ENCODE data around the gene LSAMP. TPM values are rescaled to one million over a fixed set of nuclear protein-coding genes. Genes with fewer than 3 reads are reported as not detected.
"Not testable (repeated sequence)": the region's sequence is repeated elsewhere in the genome, so short reads cannot be mapped to it uniquely, and the experiment has no call there.

Gene LSAMP
- total RNA-seq, 1 donor = 3.3 TPM

GRCh38 chr3:115783938-115784738 lies 661.1 kb downstream of the LSAMP start:
- Histone ChIP-seq H3K4me3 (ENCODE audit: insufficient read depth, low read length) (peak overlapping the region; percentile 73), H2AFZ (ENCODE audit: low read length) (peak overlapping the region; percentile 54), H3K4me2 (ENCODE audit: insufficient read depth, low read length) (peak overlapping the region; percentile 94), H3K36me3 (ENCODE audit: insufficient read depth, low read length) (no peaks in the 10 kb centered on the region), H3K79me2 (ENCODE audit: insufficient read depth, low read length) (no peaks in the 10 kb centered on the region), H3K4me1 (ENCODE audit: insufficient read depth, low read length) (peaks cover 29% of the 10 kb centered on the region), H3K9me3 (ENCODE audit: low read depth, low read length) (no peaks in the 10 kb centered on the region), H3K27me3 (ENCODE audit: insufficient read depth, low read length) (no peaks in the 10 kb centered on the region), H4K20me1 (ENCODE audit: insufficient read depth, low read length) (no peaks in the 10 kb centered on the region), H3K27ac (ENCODE audit: low read depth, low read length) (peak overlapping the region; percentile 99)
- TF ChIP-seq CTCF (IDR thresholded peaks at IDR 0.05; ENCODE audit: extremely low read depth, low read depth, low read length) = peak; percentile 97
- peak; percentile 96 for DNase-seq (ENCODE audit: insufficient read length, low spot score, missing footprints)

GRCh38 chr3:115783426-115783825 lies 661.9 kb downstream of the LSAMP start:
- H3K79me2 ChIP-seq (ENCODE audit: insufficient read depth, low read length); DNase-seq (ENCODE audit: insufficient read length, low spot score, missing footprints); H3K36me3 ChIP-seq (ENCODE audit: insufficient read depth, low read length); H4K20me1 ChIP-seq (ENCODE audit: insufficient read depth, low read length); H3K27me3 ChIP-seq (ENCODE audit: insufficient read depth, low read length); H3K9me3 ChIP-seq (ENCODE audit: low read depth, low read length); H2AFZ ChIP-seq (ENCODE audit: low read length): not testable (repeated sequence)
- Histone ChIP-seq H3K4me1 (ENCODE audit: insufficient read depth, low read length) (peaks cover 22% of the 10 kb centered on the region), H3K4me3 (ENCODE audit: insufficient read depth, low read length) (peak overlapping the region; percentile 73), H3K4me2 (ENCODE audit: insufficient read depth, low read length) (peak overlapping the region; percentile 94), H3K27ac (ENCODE audit: low read depth, low read length) (peak overlapping the region; percentile 99)

GRCh38 chr3:115779011-115779410 lies 666.3 kb downstream of the LSAMP start:
- H4K20me1 ChIP-seq (ENCODE audit: insufficient read depth, low read length) = no peaks in the 10 kb centered on the region
- no peaks in the 10 kb centered on the region for H3K9me3 ChIP-seq (ENCODE audit: low read depth, low read length)
- no peak for TF ChIP-seq CTCF (IDR thresholded peaks at IDR 0.05; ENCODE audit: extremely low read depth, low read depth, low read length)
- no peak overlapping the region for H3K4me2 ChIP-seq (ENCODE audit: insufficient read depth, low read length)
- H2AFZ ChIP-seq (ENCODE audit: low read length) = no peak overlapping the region
- no peak for DNase-seq (ENCODE audit: insufficient read length, low spot score, missing footprints)
- no peaks in the 10 kb centered on the region for H3K36me3 ChIP-seq (ENCODE audit: insufficient read depth, low read length)
- no peak overlapping the region for H3K4me3 ChIP-seq (ENCODE audit: insufficient read depth, low read length)
- H3K79me2 ChIP-seq (ENCODE audit: insufficient read depth, low read length) = no peaks in the 10 kb centered on the region
- H3K27me3 ChIP-seq (ENCODE audit: insufficient read depth, low read length) = no peaks in the 10 kb centered on the region
- H3K27ac ChIP-seq (ENCODE audit: low read depth, low read length) = no peak overlapping the region
- H3K4me1 ChIP-seq (ENCODE audit: insufficient read depth, low read length) = no peaks in the 10 kb centered on the region

GRCh38 chr3:115772951-115773350 lies 672.3 kb downstream of the LSAMP start:
- Histone ChIP-seq H3K9me3 (ENCODE audit: low read depth, low read length) (no peaks in the 10 kb centered on the region), H2AFZ (ENCODE audit: low read length) (no peak overlapping the region), H3K4me3 (ENCODE audit: insufficient read depth, low read length) (no peak overlapping the region), H3K4me1 (ENCODE audit: insufficient read depth, low read length) (no peaks in the 10 kb centered on the region), H4K20me1 (ENCODE audit: insufficient read depth, low read length) (no peaks in the 10 kb centered on the region), H3K27me3 (ENCODE audit: insufficient read depth, low read length) (no peaks in the 10 kb centered on the region), H3K27ac (ENCODE audit: low read depth, low read length) (no peak overlapping the region), H3K79me2 (ENCODE audit: insufficient read depth, low read length) (no peaks in the 10 kb centered on the region), H3K36me3 (ENCODE audit: insufficient read depth, low read length) (no peaks in the 10 kb centered on the region), H3K4me2 (ENCODE audit: insufficient read depth, low read length) (no peak overlapping the region)
- TF ChIP-seq CTCF (IDR thresholded peaks at IDR 0.05; ENCODE audit: extremely low read depth, low read depth, low read length) = no peak
- peak; percentile 26 for DNase-seq (ENCODE audit: insufficient read length, low spot score, missing footprints)

Measured in osteoblast (primary cell).